KOPT-K1 (cell line): ENCODE data around the gene RNF115.
"Not testable (repeated sequence)": the region's sequence is repeated elsewhere in the genome, so short reads cannot be mapped to it uniquely, and the experiment has no call there.

Experiments used
- H3K27ac ChIP-seq: fragments of 200-600 bp; sonication (generic); 2 replicates; pipeline ENCODE4 v1.5.1; 2016; ENCODE audit warnings: antibody characterized with exemption, mild to moderate bottlenecking, low read depth, low read length; ENCODE audit not compliant: poor library complexity, severe bottlenecking
- H3K36me3 ChIP-seq: fragments of 200-600 bp; sonication (generic); 2 replicates; pipeline ENCODE4 v1.5.1; 2017; ENCODE audit warnings: antibody characterized with exemption, mild to moderate bottlenecking, low read length, moderate library complexity; ENCODE audit not compliant: insufficient read depth
- H3K9me3 ChIP-seq: fragments of 200-600 bp; sonication (generic); 2 replicates; pipeline ENCODE4 v1.5.1; 2017; ENCODE audit warnings: antibody characterized with exemption, low read length, mild to moderate bottlenecking; ENCODE audit not compliant: insufficient read depth, poor library complexity, severe bottlenecking

RNF115 gene

DNA sequence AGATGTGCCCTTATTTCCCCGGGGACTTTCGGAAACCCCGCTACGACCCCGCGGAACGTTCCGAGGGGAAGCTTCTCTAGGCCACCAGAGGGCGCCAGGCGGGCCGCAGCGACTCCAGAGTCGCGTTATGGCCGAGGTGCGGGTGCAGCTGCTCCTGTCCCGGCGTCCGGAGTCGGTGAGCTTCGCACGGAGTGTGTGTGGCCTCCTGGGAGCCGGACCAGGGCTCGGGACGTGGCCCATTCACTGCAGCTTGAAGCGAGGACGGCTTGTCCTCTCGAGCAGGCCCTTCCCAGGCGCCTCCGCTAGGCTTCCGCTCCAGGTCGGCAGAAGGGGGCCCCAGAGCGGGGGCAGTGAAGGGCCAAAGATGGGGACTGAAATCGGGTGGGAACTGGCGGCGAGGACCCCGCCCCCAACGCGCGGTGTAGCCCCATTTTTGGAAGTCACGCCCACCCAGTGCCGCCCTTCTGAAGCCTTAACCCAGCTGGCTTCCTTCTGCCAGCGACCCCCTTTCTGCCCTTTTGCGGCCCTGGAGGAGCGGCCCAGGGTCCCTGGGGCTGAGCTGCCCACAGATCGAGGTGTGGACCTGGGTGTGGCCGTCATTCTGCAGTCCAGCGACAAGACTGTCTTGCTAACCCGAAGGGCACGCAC is 21.7 kb upstream of the RNF115 start, which contains the start of gene NUDT17:
NUDT17 (plus strand) TSS at position 117 of the 648 bp plus-strand sequence; CDS start at position 128, 11 bp downstream.
- Histone ChIP-seq H3K36me3 (peaks cover 54% of the 10 kb centered on the region), H3K9me3 (no peaks in the 10 kb centered on the region), H3K27ac (peak within 1 kb of the TSS; percentile 60)

DNA sequence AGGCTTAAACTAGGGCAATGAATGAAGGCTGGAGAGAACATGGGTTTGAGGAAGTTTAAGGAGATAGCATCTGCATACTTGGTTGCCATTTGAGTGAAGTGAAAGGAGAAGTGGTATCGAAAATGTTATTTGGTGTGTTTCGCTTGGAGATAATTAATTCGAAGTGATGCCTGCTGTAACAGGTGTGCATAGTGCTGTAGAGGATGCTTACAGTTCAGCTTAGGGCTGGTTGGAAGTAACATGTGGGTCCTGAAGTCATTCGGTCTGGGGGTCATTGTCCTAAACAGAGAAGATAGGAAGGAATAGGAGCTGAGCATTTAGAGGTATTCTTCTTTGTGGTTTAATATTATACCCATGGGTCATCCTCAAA is 21.2 kb upstream of the RNF115 start:
- Histone ChIP-seq H3K36me3 (peaks cover 55% of the 10 kb centered on the region), H3K9me3 (no peaks in the 10 kb centered on the region), H3K27ac (peak overlapping the region; percentile 60)

DNA sequence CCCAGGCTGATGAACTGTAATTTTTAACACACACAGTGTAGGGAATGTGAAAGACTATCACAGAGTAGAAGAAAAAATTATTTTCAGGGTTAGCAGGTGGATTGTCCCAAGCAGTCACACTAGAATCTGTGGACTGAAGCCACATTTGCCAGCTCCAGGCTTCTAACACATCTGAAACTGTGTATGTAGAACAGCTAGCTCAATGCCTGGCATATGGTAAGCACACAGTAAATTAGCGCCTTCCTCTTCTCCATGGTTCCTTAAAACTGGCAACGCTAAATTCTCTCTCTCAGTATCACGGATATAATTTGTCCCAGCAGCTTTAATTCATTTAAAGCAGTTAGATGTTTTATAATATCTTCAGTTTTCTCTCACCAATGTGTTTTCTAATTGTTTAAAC is 19.1 kb upstream of the RNF115 start:
- H3K36me3 ChIP-seq: peaks cover 59% of the 10 kb centered on the region
- H3K9me3 ChIP-seq: no peaks in the 10 kb centered on the region
- H3K27ac ChIP-seq: no peak overlapping the region

DNA sequence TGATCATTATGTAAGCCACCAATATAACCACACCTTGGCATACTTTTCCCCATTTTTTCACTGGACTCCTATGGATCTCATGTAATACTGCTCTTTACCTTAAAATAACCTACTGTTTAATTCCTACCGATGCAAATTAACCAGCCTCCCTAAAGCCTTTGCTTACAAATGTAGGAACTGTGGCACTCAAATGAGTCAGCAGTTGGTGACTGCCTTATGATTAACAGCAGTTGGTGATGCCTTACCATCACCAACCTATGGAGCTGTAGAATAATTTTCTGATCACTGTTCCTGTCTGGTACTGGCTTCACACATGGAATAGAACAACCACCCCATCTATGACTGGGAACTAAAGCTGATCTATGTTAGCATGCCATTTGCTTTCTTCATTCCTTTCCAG is 13.8 kb upstream of the RNF115 start:
- Histone ChIP-seq H3K9me3 (no peaks in the 10 kb centered on the region), H3K36me3 (peaks cover 100% of the 10 kb centered on the region)

DNA sequence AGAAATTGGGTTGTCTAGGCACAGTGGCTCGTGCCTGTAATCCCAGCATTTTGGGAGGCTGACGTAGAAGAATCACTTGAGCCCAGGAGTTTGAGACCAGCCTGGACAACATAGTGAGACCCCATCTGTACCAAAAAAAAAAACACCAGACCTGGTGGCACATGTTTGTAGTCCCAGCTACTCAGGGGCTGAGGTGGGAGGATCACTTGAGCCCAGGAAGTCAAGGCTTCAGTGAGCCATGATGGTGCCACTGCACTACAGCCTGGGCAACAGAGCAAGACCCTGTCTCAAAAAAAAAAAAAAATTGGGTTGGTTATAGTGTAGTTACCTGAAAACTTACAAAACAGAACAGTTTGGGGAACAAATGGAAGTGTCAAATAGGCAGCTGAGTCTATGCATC is 6.9 kb upstream of the RNF115 start:
- peaks cover 100% of the 10 kb centered on the region for H3K36me3 ChIP-seq
- not testable (repeated sequence) for H3K9me3 ChIP-seq, H3K27ac ChIP-seq

More for the DNA sequence above, 13.8 kb upstream of the RNF115 start:
- no peak overlapping the region for H3K27ac ChIP-seq

DNA sequence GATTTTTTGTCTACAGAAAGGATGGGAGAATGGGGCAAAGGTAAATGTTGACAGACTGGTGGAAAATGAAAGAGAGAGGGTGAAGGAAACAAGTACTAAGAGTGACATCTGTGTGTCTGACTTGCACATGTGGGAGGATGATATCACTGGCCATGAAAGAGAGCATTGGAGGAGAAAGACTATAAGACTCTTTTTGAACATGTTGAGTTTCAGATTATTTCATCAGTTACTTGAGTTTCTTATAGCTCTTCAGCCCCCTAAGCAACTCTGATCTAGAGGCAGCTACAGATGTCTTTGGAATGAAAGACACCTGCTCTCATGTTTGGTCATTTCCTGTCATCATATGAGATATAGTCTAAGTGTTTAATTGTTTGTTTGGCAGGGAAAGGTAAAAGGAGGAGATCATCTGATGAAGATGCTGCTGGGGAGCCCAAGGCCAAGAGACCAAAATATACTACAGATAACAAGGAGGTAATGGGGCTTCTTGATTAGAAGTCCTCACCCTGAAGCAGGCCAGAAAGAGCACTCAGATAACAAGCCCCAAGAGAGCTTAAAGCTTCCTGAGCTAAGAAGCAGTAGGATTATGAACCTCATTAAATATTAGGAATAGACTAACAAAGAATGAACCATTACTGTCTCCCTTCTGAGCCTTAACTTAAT is 4.6 kb upstream of the RNF115 start:
- Histone ChIP-seq H3K27ac (no peak overlapping the region), H3K9me3 (no peaks in the 10 kb centered on the region), H3K36me3 (peaks cover 80% of the 10 kb centered on the region)

DNA sequence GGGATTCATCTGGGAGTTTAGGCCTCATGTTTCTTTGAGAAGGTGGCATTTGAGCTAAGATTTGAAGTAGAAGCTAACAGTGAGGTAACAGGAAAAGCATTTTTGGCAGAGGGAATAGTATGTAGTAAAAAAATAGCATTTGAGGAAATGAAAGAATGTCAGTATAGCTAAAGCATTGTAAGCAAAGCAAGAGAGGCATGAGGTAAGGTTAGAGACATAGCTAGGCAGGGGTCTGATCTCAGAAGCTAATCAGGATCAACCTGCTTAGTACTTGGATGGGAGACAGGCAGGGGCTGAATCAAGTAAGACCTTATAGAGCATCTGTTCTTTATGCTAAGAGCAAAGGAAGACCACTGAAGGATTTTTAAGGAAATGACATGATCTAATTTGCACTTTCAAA is 4.1 kb upstream of the RNF115 start:
- Histone ChIP-seq H3K27ac (no peak overlapping the region), H3K36me3 (peaks cover 74% of the 10 kb centered on the region), H3K9me3 (no peaks in the 10 kb centered on the region)

DNA sequence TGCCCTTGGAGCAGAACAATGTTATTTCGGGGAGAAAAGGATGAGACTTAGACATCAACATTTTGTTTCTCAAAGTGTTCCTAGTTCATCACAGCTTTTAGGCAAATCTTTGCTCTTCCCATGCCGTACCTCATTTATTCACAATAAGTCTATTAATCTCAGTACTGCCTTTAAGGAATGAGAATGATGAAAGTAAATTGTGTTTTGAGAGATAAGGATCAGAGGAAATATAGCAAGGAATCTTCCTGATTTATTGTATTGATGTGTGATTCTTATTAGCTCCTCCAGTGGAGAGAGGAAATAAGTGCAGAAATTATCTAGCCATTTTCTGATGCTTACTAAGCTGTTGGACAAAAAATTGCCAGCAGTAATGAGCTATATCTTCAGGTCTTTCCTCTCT is 2.1 kb upstream of the RNF115 start:
- Histone ChIP-seq H3K27ac (no peak overlapping the region), H3K9me3 (no peaks in the 10 kb centered on the region), H3K36me3 (peaks cover 55% of the 10 kb centered on the region)

DNA sequence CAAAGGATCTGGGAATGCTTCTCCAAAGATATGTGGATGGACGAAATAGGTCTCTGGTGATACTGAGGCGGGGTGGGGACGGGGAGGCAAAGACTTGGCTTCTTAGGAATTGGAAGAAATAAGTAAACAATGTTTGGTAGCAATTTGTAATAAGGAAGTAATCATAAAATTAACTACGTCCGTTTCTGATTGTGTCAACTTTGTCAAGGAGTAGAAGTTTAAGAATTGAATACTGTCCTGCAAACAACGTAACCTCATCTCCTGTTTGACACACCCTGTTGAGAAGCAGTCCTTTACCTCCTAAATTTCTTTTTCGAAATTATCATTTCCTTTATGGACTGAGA is 576 bp upstream of the RNF115 start:
- no peaks in the 10 kb centered on the region for H3K9me3 ChIP-seq
- peak overlapping the region; percentile 70 for H3K27ac ChIP-seq

DNA sequence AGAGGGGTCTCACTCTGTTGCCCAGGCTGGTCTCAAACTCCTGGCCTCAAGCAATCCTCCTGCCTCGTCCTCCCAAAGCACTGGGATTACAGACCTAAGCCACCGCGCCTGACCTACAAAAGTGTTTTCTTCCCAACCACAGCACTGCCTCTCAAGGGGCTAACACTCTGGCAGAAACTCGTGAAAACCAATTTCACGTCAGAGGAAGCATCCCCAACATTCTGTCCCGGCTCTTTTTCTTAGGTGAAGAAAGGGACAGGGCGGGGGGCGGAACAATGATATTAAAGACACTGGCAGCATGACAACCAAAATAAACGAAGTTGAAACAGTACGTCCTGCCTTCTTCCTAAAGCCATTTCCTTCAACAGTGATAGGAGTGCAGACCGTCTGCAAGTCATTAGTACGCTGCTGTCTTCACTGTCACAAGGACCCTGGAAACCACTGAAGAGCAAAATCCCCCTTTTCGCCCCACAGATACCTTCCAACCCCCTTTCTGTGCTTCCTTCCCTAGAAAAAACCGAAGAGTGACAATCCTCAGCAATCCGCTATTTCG is 1.0 kb downstream of the RNF115 start:
- not testable (repeated sequence) for H3K27ac ChIP-seq, H3K9me3 ChIP-seq
- peaks cover 23% of the 10 kb centered on the region for H3K36me3 ChIP-seq

More for the DNA sequence above, 576 bp upstream of the RNF115 start:
- H3K36me3 ChIP-seq: peaks cover 39% of the 10 kb centered on the region

DNA sequence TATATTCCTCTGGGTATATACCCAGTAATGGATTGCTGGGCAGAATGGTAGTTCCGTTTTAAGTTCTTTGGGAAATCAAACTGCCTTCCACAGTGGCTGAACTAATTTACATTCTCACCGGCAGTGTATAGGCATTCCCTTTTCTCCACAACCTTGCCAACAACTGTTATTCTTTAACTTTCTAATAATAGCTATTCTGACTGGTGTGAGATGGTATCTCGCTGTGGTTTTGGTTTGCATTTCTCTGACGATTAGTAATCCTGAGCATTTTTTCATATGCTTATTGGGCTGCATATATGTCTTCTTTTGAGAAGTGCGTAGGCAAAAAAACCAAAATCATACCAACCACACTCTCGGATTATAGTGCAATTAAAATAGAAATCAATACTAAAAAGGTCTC is 5.8 kb downstream of the RNF115 start:
- not testable (repeated sequence) for H3K36me3 ChIP-seq, H3K9me3 ChIP-seq, H3K27ac ChIP-seq

DNA sequence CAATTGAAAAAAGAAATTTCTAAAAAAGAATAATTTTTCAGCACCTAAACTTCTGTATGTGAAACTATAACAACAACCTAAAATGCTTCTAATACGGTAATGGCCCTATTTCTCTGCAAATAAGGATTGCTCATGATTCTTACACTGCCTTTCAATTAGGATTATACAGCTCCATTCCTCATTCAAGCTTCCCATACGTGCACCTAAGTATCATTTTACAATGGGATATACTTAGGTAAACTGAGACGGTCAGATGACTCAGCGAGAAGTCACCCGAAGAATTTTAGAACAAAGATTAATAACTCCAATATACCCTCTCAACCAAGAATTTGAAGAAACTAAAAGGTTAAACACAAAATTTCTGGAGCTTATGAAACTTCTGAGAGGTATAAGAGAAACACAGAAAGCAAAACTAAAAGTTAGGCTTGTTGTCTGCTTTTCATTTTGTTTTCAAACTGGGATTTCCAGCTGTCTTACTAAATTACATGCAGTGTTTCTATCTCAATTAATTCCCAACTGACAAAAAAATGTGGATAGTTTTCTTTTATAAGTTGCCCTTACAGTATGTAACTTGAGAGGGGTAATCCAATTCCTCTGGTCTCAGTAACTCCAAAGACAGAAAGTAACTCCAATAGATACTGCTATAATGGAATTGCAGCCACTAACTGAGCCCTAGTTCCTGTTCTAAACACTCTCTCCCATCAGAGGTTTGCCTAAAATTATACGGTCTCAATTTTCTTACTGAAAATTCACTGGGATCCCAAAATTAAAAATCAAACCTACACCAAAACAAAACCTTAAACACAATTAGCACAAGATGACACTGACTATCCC is 10.7 kb downstream of the RNF115 start:
- not testable (repeated sequence) for H3K36me3 ChIP-seq, H3K9me3 ChIP-seq, H3K27ac ChIP-seq

DNA sequence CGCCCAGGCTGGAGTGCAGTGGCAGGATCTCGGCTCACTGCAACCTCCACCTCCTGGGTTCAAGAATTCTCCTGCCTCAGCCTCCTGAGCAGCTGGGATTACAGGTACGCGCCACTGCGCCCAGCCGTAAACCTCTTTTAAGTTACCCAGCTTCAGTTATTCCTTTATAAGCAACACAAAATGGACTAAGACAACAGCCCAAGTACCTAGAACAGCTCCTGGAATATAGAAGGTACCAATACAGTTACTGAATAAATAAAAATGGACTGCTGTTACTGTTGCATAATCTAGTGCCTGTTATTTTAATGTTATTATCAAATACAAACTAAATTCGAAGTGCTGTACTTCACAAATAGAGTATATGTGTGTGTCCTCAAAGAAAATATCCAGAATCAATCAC is 17.1 kb downstream of the RNF115 start:
- no peaks in the 10 kb centered on the region for H3K9me3 ChIP-seq
- no peaks in the 10 kb centered on the region for H3K36me3 ChIP-seq
- H3K27ac ChIP-seq: no peak overlapping the region

DNA sequence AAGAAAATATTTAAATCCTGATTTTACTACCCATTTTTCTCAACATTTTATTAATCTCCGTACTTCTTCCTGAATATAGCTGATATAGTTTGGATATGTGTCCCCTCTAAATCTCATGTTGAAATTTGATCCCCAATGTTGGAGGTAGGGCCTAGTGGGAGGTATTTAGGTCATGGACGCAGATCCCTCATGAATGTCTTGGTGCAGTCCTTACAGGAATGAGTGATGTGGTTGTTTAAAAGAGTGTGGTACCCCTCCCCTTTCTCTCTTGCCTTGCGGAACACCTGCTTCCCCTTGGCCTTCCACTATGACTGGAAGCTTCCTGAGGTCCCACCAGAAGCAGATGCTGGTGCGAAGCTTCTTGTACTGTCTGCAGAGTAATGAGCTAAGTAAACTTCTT is 17.5 kb downstream of the RNF115 start:
- no peaks in the 10 kb centered on the region for H3K36me3 ChIP-seq
- no peaks in the 10 kb centered on the region for H3K9me3 ChIP-seq

DNA sequence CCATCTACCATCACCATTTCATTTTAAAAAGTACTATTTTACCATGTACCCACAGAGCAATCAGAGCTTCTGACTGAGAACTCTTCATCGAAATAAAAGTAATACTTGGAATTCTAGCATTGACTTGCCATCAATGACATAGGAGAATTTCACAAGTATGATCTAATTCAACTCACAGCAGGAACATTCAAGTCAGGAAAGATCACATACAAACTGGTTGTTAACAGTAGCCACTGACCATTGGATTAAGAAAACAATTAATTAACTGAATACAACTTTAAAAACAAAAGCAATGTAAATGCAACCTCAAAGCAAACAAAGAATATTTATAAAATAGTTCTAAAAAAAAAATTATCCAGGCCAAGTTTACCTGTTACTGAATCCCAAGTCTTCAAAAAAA is 18.8 kb downstream of the RNF115 start:
- no peak overlapping the region for H3K27ac ChIP-seq
- no peaks in the 10 kb centered on the region for H3K9me3 ChIP-seq
- no peaks in the 10 kb centered on the region for H3K36me3 ChIP-seq

More for the DNA sequence above, 17.5 kb downstream of the RNF115 start:
- H3K27ac ChIP-seq: no peak overlapping the region
